GM19035 (cell line): ENCODE results near the gene GPN1.
"Not testable (repeated sequence)": the region's sequence is repeated elsewhere in the genome, so short reads cannot be mapped to it uniquely, and the experiment has no call there.

Experiments used
- ATAC-seq: cut with Tn5 transposase; IDR thresholded peaks from one replicate; pipeline ENCODE4 v1.9.1; 2021; ENCODE audit not compliant: unreplicated experiment

The GPN1 gene

DNA sequence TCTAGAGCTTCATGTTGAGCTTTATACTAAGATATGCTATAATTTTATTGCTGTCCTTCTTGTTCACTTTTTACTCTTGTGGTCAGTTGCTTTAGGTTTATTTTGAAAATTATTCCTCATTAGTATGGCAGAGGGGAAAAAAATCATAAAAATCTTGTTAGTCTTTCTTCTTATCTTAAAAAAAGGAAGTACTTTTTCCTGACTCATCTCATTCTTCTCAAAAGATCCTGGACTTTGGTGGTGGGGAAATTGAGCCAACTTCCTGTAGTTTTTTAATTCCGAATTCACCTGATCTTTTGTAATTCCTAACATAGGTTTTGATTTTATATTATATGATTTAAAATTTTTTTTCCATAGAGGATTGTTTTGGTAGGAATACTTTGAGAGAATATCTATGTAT lies 38.6 kb downstream of the GPN1 start:
- no peak for ATAC-seq

DNA sequence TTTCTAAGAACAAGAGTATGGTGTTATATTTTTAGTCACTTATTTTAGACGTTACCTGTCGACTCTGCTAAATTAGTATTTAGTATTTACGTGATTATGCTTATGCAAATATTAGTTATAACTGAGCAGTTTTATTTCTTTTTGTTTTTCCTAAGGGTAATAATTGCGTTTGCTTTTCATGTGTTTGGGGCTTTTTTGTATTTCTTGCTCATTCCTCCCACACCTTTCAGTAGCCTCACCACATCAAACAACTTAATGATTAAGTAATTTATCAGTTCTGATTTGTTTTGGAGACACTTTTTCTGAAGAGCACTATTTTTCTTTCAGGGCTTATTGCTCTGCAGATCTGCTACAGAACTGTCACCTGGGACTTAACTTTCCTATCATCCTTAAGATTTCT lies 42.4 kb downstream of the GPN1 start:
- ATAC-seq, result no peak

DNA sequence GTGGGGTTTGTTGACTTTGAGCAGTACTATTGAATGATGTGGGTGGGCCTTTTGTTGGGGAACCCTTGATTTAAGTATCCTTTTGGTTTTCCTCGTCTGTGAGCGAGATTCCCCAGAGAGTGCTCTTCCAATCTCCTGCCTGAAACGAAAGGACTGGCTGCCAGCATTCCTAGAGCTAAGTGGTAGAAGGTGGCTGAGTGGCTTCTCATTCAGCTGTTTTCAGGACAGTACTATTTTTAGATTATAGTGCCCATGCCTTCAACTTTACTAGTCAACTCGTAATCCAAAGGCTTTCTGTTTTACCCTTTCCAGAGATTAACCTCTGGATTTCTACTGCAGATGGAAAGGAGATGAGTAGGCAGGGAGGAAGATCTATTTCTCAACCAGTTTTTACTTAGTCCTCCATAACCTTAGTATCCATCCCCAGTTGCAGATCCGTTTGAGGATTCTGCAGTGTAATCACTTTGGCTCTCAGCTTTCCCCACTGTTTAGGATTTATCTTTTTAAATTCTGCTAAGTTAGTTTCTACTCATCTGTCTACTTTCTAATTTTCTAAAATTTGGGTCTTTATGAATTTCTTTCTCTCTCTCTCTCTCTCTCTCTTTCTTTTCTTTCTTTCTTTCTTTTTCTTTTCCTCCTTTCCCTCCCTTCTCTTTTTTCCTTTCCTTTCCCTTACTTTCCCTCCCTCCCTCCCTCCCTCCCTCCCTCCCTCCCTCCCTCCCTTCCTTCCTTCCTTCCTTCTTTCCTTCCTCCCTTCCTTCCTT lies 44.1 kb downstream of the GPN1 start:
- ATAC-seq, result no peak

DNA sequence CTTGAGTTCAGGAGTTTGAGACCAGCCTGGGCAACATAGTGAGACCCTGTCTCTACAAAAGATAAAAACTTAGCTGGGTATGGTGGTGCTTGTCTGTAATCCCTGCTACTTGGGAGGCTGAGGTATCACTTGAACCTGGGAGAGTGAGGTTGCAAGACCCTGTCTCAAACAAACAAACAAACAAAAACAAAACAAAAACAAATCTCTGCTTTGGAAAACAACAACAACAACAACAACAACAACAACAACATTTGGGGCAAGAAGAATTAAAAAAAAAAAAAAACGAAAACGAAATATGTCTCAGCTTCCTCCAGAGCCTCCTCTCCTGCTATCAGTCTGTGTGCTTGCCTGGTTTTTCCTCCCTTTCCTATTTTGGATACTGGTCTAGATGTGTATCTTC lies 51.7 kb downstream of the GPN1 start:
- ATAC-seq, result no peak

DNA sequence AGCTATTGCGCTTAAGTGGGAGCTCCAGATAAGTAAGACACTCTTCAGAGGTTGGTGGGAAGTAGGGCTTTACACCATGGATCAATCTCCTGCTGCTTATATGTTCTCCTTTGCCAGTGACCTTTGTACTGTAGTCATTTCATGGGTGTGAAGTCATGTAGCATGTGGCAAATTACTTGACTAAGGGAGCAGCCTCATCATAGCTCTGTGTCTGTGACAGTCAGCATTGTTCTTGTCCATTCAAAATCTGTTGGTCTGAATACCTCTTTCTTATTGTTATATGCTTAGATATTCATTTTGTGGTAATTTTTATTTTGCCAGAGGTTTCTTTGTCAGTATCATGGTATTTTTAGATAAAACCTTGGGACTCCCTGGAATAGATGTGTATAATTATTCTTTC lies 53.0 kb downstream of the GPN1 start:
- ATAC-seq, result no peak

DNA sequence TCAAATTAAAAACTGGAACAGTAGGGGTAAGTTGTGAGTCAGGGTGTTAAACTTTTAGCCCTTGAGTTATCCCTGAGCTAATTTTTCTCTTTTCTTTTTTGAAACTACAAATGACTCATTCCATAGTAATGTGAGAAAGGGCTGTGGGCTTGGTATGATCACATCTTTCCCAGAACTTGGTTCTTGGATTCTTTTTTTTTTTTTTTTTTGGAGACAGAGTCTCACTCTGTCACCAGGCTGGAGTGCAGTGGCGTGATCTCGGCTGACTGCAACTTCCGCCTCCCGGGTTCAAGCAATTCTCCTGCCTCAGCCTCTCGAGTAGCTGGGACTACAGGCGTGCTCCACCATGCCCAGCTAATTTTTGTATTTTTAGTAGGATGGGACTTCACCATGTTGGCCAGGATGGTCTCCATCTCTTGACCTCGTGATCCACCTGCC lies 53.5 kb downstream of the GPN1 start:
- ATAC-seq, result not testable (repeated sequence)

DNA sequence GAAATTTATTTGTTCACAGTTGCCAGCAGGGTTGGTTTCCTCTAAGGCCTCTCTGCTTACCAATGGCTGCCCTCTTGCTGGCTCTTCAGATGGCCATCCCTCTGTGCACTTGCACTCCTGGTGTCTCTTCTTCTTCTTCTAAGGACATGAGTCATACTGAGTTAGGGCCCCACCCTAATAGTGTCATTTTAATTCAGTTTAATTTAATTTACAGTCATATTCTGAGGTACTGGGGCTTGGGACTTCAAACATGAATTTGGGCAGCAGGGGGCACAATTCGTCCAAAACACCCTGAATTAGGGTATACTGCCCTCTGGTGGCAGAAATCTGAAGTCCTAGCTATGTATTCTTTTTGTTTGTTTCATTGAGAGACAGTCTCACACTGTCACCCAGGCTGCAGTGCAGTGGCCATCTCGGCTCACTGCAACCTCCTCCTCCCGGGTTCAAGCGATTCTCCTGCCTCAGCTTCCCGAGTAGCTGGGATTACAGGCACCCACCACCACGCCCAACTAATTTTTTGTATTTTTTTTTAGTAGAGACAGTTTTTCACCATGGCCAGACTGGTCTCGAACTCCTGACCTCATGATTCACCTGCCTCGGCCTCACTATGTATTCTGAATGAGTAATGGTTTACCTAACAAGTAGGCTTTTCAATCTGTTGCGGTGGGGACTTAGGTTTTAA lies 54.7 kb downstream of the GPN1 start:
- peak; percentile 86 for ATAC-seq

DNA sequence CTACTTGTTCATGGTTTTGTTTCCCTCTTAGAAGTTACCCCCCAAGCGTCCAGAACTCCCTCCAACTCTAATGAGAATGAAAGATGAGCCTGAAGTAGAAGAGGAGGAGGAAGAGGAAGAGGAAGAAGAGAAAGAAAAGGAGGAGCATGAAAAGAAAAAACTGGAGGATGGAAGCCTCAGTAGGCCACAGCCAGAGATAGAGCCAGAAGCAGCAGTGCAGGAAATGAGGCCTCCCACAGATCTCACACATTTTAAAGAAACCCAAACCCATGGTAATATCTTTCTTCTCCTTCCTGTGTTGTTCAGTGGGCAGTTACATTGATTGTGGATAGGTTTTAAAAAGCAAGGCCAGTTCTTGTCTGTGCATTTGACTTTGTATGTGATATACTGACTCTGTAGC lies 56.2 kb downstream of the GPN1 start:
- ATAC-seq, result not testable (repeated sequence)

DNA sequence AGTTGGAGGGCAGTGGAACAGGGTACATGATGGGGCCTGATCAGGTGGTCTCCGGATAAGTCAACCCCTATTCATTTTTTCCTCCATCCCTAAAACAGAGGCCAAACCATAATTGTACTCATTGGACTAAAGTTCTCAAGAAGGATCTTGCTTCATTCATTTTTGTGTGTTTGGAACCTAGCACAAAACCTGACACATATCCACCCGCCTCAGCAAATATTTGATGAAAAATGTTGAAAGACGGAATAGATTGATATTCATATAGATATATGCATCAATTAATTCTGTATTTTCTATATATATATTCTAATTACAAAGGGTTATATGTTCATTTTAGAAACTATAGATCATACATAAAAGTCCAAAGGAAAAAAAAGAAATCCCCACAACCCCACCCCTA lies 56.7 kb downstream of the GPN1 start:
- no peak for ATAC-seq

DNA sequence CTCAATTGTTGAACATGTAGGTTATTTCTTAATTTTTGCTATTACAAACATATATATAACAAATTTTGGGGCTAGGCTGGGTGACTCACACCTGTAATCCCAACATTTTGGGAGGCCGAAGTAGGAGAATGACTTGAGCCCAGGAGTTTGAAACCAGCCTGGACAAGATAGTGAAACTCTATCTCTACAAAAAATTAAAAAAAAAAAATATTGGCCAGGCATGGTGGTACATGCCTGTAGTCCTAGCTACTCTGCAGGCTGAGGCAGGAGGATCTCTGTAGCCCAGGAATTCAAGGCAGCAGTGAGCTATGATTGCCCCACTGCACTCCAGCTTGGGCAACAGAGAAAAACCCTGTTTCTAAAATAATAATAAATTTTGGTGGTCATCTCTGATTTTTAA lies 58.4 kb downstream of the GPN1 start:
- no peak for ATAC-seq

DNA sequence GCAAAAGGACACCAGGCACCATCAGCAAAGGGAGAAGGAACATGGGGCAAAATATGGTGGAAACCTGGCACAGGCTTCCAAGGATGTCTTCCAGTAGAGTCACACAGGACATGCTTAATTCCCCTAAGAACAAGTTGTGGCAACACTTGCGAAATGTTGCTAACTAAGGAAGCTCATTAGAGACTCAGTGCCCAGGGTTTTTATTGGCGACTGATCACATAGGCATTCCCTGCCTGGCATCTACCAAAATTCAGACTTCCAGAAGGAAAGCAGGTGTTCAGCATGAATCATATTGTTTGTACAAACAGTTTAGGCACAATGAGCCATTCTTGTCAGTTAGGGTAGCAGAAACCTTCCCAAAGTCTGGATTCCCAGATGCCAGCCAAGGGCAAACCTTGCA lies 60.6 kb downstream of the GPN1 start:
- ATAC-seq, result no peak

DNA sequence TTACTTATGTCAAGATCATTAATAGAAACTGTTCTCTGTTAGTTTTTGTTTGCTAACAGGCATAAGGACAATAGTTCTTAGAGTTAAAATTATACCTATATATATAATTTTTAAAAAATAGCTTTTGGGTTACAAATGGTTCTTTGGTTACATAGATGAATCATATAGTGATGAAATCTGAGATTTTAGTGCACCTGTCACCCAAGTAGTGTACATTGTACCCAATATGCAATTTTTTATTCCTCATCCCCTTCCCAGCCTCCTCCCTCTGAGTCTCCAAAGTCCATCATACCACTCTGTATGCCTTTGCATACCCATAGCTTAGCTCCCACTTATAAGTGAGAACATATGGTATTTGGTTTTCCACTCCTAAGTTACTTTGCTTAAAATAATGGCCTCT lies 61.2 kb downstream of the GPN1 start:
- no peak for ATAC-seq

DNA sequence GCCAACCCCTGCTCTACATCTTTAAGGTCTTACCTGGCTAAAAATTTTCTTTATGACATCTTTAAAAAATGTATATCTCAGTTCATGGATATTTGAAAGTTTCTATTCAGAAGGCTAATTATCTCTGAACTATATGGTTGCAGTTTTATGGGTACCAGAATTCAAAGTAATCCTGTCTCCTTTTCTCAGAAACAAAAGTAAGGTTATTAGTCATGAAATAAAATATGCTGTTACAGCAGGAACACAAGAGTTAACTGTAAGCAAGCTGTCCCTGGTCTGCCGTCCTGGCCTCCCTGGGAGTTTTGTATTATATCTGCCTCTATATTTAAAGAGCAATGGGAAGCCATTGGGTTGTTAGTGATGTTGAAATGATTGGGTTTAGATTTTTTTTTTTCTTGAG lies 68.8 kb downstream of the GPN1 start:
- ATAC-seq, result no peak
